Right lobe of liver (tissue), 4 donors: ENCODE results near the gene VPS8.

Source experiments
- POLR2A ChIP-seq: fragments of 450-650 bp; IDR thresholded peaks from one replicate; pipeline ENCODE4 v1.6.1; 2017; ENCODE audit warnings: antibody characterized with exemption, mild to moderate bottlenecking
- TF ChIP-seq, protein P1 (sequence below), 4 donors: fragments of 200-600 bp in 3 of 4; fragments of 450-650 bp in 1 of 4; IDR thresholded peaks; one replicate each; pipeline versions ENCODE4 v1.5.1 to v1.8.0; 2016 to 2022; ENCODE audit warnings: antibody characterized with exemption in 4 of 4, mild to moderate bottlenecking in 2 of 4
- donor health status: DM: no; HTN: no; CAD: no.
- donor health status: DM: no; HTN: no; CAD: no.
- donor health status: DM: no; HTN: yes; CAD: no.

DNA sequence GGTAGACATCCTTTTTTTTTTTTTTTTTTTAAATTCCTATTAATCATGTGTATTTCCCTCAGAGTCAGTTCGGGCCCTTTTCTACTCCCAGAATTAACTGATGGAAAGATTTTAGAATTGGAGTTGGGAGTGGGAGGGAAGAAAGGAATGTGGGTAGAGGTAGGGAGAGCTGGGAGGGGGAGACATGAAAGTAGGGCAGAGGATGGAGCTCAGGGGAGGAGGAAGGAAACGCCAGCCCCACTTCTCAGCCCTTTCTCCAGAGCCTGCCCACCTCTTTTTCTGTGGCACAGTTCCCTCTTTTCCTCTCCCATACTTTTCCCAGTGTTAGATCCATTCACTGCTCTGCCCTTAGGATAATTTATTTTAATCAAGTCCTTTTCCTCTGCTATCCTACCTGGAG, 129.4 kb downstream of the VPS8 start:
- TF ChIP-seq, protein P1, sequence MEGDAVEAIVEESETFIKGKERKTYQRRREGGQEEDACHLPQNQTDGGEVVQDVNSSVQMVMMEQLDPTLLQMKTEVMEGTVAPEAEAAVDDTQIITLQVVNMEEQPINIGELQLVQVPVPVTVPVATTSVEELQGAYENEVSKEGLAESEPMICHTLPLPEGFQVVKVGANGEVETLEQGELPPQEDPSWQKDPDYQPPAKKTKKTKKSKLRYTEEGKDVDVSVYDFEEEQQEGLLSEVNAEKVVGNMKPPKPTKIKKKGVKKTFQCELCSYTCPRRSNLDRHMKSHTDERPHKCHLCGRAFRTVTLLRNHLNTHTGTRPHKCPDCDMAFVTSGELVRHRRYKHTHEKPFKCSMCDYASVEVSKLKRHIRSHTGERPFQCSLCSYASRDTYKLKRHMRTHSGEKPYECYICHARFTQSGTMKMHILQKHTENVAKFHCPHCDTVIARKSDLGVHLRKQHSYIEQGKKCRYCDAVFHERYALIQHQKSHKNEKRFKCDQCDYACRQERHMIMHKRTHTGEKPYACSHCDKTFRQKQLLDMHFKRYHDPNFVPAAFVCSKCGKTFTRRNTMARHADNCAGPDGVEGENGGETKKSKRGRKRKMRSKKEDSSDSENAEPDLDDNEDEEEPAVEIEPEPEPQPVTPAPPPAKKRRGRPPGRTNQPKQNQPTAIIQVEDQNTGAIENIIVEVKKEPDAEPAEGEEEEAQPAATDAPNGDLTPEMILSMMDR (IDR thresholded peaks at IDR 0.05), result no peak
- no peak for TF ChIP-seq POLR2A
